SK-N-SH (cell line): ENCODE measurements around the gene ZNF548. TPM values are rescaled to one million over a fixed set of nuclear protein-coding genes. Genes with fewer than 3 reads are reported as not detected.
A peak's percentile ranks its signal among the peaks of the same experiment; 100 is the strongest.

ENCODE experiments used
- CTCF ChIA-PET: fragments of 300-600, 350-600 bp; formaldehyde crosslinking; extraction: SDS; loops from one replicate; lab custom pipeline; 2021; lab: Yijun Ruan, JAX
- POLR2A ChIA-PET: fragments of 350-600 bp; sonication (Branson Sonifier 250); formaldehyde crosslinking; extraction: SDS; loops from one replicate; lab custom pipeline; 2020; ENCODE audit warnings: antibody characterized with exemption, inconsistent platforms; lab: Yijun Ruan, JAX
- DNase-seq: peaks from one replicate; pipeline ENCODE4 v3.0.0; 2012
- H2AFZ ChIP-seq: fragments of 200-600 bp; sonication (generic); 2 replicates; pipeline ENCODE4 v1.8.1; 2016; ENCODE audit warnings: antibody characterized with exemption, mild to moderate bottlenecking, low read depth
- H3F3A ChIP-seq: fragments of 200-600 bp; sonication (generic); replicated peaks from 2 replicates; pipeline ENCODE3; 2016; ENCODE audit warnings: antibody characterized with exemption, mild to moderate bottlenecking; ENCODE audit not compliant: insufficient read depth
- H3K27ac ChIP-seq, 2 experiments: fragments of 200-500 bp in 1 of 2; fragments of 200-600 bp in 1 of 2; sonication (Bioruptor generic) in 1 of 2; sonication (generic), shearing (Covaris generic) in 1 of 2; 2 replicates each; pipeline versions ENCODE4 v1.5.1 to v1.6.1; 2014 to 2016; ENCODE audit warnings: low read depth in 2 of 2, inconsistent platforms in 1 of 2, low read length in 1 of 2, mild to moderate bottlenecking in 1 of 2, mixed read lengths in 1 of 2
- H3K27me3 ChIP-seq: fragments of 200-600 bp; sonication (generic), shearing (Covaris generic); 2 replicates; pipeline ENCODE4 v1.6.1; 2016; ENCODE audit warnings: mixed run types; ENCODE audit not compliant: insufficient read depth
- H3K36me3 ChIP-seq, 2 experiments: fragments of 200-500 bp in 1 of 2; fragments of 200-600 bp in 1 of 2; sonication (Bioruptor generic) in 1 of 2; sonication (generic) in 1 of 2; replicated peaks in 1 of 2; 2 replicates each; pipeline versions ENCODE3 to v1.5.1; 2014 to 2016; ENCODE audit warnings: low read length in 1 of 2, mild to moderate bottlenecking in 1 of 2; ENCODE audit not compliant: insufficient read depth in 2 of 2, control insufficient read depth in 1 of 2
- H3K4me1 ChIP-seq, 2 experiments: fragments of 200-500 bp in 1 of 2; fragments of 200-600 bp in 1 of 2; sonication (Bioruptor generic) in 1 of 2; sonication (generic), shearing (Covaris generic) in 1 of 2; 2 replicates each; pipeline versions ENCODE4 v1.5.1 to v1.6.1; 2014 to 2016; ENCODE audit warnings: low read depth in 1 of 2, low read length in 1 of 2, mixed run types in 1 of 2; ENCODE audit not compliant: insufficient read depth in 2 of 2, control insufficient read depth in 1 of 2
- H3K4me2 ChIP-seq: fragments of 200-600 bp; sonication (generic), shearing (Covaris generic); 2 replicates; pipeline ENCODE4 v1.6.1; 2017; ENCODE audit warnings: mixed run types
- H3K4me3 ChIP-seq, 2 experiments: fragments of 200-500 bp in 1 of 2; fragments of 200-600 bp in 1 of 2; sonication (Bioruptor generic) in 1 of 2; sonication (generic), shearing (Covaris generic) in 1 of 2; 2 replicates each; pipeline versions ENCODE4 v1.5.1 to v1.8.1; 2014 to 2016; ENCODE audit warnings: low read depth in 2 of 2, inconsistent platforms in 1 of 2, low read length in 1 of 2, mild to moderate bottlenecking in 1 of 2, mixed read lengths in 1 of 2, moderate library complexity in 1 of 2
- H3K79me2 ChIP-seq: fragments of 200-600 bp; sonication (generic); 2 replicates; pipeline ENCODE4 v1.8.1; 2017; ENCODE audit warnings: mild to moderate bottlenecking; ENCODE audit not compliant: insufficient read depth
- H3K9ac ChIP-seq: fragments of 200-600 bp; sonication (generic); 2 replicates; pipeline ENCODE4 v1.6.1; 2017; ENCODE audit warnings: mixed run types
- H3K9me2 ChIP-seq: fragments of 200-600 bp; sonication (generic); 2 replicates; pipeline ENCODE4 v1.6.1; 2017; ENCODE audit warnings: mixed run types
- H3K9me3 ChIP-seq: fragments of 200-600 bp; sonication (generic); 2 replicates; pipeline ENCODE4 v1.6.1; 2017; ENCODE audit warnings: mixed run types, mild to moderate bottlenecking, moderate library complexity
- H4K20me1 ChIP-seq: fragments of 200-600 bp; sonication (generic); 2 replicates; pipeline ENCODE4 v1.6.1; 2017; ENCODE audit warnings: mild to moderate bottlenecking, mixed run types; ENCODE audit not compliant: insufficient read depth
- CHD2 ChIP-seq: fragments of 150-350 bp; IDR thresholded peaks from 2 replicates; pipeline ENCODE4 v1.6.1; 2018; ENCODE audit warnings: low read length; ENCODE audit not compliant: partially characterized antibody
- CTCF ChIP-seq: fragments of 200-600 bp; sonication (generic); IDR thresholded peaks from 2 replicates; pipeline ENCODE4 v1.6.1; 2017; ENCODE audit warnings: antibody characterized with exemption, mild to moderate bottlenecking, moderate library complexity
- ELF1 ChIP-seq: IDR thresholded peaks from 2 replicates; pipeline ENCODE4 v1.4.0; 2012
- FOSL2 ChIP-seq: IDR thresholded peaks from 2 replicates; pipeline ENCODE4 v1.4.0; 2012; ENCODE audit warnings: low read depth, mild to moderate bottlenecking, moderate library complexity, borderline replicate concordance
- FOXJ3 ChIP-seq: sonication (generic); formaldehyde crosslinking; IDR thresholded peaks from 2 replicates; pipeline ENCODE4 v1.5.1; 2020; ENCODE audit warnings: mild to moderate bottlenecking, missing genetic modification reagents
- FOXM1 ChIP-seq: IDR thresholded peaks from 2 replicates; pipeline ENCODE4 v1.4.0; 2012; ENCODE audit warnings: low read depth, mild to moderate bottlenecking
- GABPA ChIP-seq: IDR thresholded peaks from 2 replicates; pipeline ENCODE4 v1.4.0; 2012; ENCODE audit warnings: low read depth, mild to moderate bottlenecking
- GATA2 ChIP-seq: sonication (generic); formaldehyde crosslinking; IDR thresholded peaks from 2 replicates; pipeline ENCODE4 v1.5.0; 2020; ENCODE audit warnings: mild to moderate bottlenecking, missing genetic modification reagents
- IRF3 ChIP-seq: fragments of 150-350 bp; IDR thresholded peaks from 2 replicates; pipeline ENCODE4 v1.6.1; 2016; ENCODE audit warnings: mild to moderate bottlenecking, low read depth, low read length
- JUND ChIP-seq: IDR thresholded peaks from 2 replicates; pipeline ENCODE4 v1.4.0; 2012
- MAX ChIP-seq: IDR thresholded peaks from 2 replicates; pipeline ENCODE4 v1.4.0; 2012; ENCODE audit warnings: low read depth
- MEF2A ChIP-seq: IDR thresholded peaks from 2 replicates; pipeline ENCODE4 v1.4.0; 2012; ENCODE audit warnings: low read depth, borderline replicate concordance
- MXI1 ChIP-seq: IDR thresholded peaks from 2 replicates; pipeline ENCODE4 v1.6.1; 2012; ENCODE audit warnings: mild to moderate bottlenecking, low read depth, low read length, improper control_type of control experiment
- NFIC ChIP-seq: IDR thresholded peaks from 2 replicates; pipeline ENCODE4 v1.4.0; 2012; ENCODE audit warnings: borderline replicate concordance
- NRF1 ChIP-seq: IDR thresholded peaks from 2 replicates; pipeline ENCODE4 v1.6.1; 2012; ENCODE audit warnings: low read depth, mild to moderate bottlenecking, low read length
- PBX3 ChIP-seq: IDR thresholded peaks from 2 replicates; pipeline ENCODE4; 2012
- RCOR1 ChIP-seq: fragments of 150-350 bp; IDR thresholded peaks from 2 replicates; pipeline ENCODE4 v1.6.1; 2017; ENCODE audit warnings: antibody characterized with exemption, low read length
- RFX5 ChIP-seq: IDR thresholded peaks from 2 replicates; pipeline ENCODE4 v1.6.1; 2012; ENCODE audit warnings: mild to moderate bottlenecking, improper control_type of control experiment, low read length
- SIN3A ChIP-seq: IDR thresholded peaks from 2 replicates; pipeline ENCODE4 v1.6.1; 2012; ENCODE audit warnings: low read depth, mild to moderate bottlenecking, low read length, moderate library complexity, borderline replicate concordance
- SMC3 ChIP-seq: IDR thresholded peaks from 2 replicates; pipeline ENCODE4 v1.6.1; 2012; ENCODE audit warnings: low read depth, low read length, improper control_type of control experiment
- TAF1 ChIP-seq: IDR thresholded peaks from 2 replicates; pipeline ENCODE4 v1.6.1; 2012; ENCODE audit warnings: low read depth, mild to moderate bottlenecking, low read length, moderate library complexity, borderline replicate concordance
- TCF12 ChIP-seq: IDR thresholded peaks from 2 replicates; pipeline ENCODE4 v1.4.0; 2012
- USF1 ChIP-seq: IDR thresholded peaks from 2 replicates; pipeline ENCODE4 v1.4.0; 2012; ENCODE audit warnings: low read depth, borderline replicate concordance
- ZBTB33 ChIP-seq: IDR thresholded peaks from 2 replicates; pipeline ENCODE4 v1.4.0; 2012; ENCODE audit warnings: low read depth, borderline replicate concordance
- WGBS: methylation state at CpG from one replicate; pipeline ENCODE4 v1.1.6; 2017; ENCODE audit warnings: low lambda C conversion rate; 5-methylcytosine and 5-hydroxymethylcytosine counted together
- polyA plus RNA-seq, 3 experiments: library from polyadenylated mRNA; depleted of rRNA; stranded (reverse); fragments of >200 nt; gene quantifications; 2 replicates each; pipeline ENCODE4 v1.2.3, GENCODE V29; 2012
- TF ChIP-seq, protein P1 (sequence below): fragments of 150-350 bp; IDR thresholded peaks from 2 replicates; pipeline ENCODE4 v1.6.1; 2017; ENCODE audit warnings: antibody characterized with exemption, low read length, low read depth, borderline replicate concordance

The ZNF548 gene
- polyA plus RNA-seq, 1 of the 3 experiments (the other 2 are of a cell fraction): 6.8 TPM

DNA sequence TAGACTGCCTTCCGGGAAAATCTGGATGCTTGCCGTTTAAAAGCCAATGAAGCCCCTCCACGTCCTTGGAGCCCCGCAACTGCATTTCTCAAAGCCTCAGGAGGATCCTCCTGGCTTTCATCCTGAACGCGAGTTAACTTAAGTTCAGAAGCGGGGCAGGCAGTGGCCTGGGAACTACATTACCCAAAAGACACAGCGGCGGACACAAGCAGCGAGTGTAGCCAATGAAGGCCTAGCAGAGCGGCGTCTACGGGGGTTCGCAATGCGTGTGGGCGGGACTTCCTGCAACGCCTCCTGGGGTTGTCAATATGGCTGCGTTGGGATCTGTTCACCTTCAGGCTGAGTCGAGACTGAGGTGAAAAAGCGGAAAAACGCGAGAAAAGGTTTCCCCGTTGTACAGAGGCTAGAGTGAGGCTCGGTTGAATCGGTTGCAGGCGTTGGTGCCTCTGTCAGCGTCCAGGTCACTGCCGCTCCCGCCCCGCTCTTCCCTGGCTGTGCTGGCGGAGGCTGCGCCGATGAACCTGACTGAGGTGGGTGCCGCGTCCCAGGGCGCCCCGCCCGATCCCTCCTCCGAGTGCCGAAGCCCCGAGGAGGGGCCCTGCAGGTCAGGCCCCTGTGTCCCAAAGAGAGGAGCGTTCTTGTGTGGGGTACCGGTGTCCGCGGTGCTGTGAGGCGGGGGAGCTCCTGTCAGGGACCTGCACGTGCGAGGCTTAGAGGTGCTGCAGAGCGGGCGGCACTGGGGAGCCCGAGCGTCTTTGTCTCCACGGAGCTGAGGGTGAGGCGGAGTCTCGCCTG is 21.4 kb downstream of the ZNF548 start, which contains the start of gene ZNF17:
ZNF17 (plus strand) TSS at position 285 of the 795 bp plus-strand sequence. CDS start 2,455 bp downstream, outside the sequence.
- no peaks in the 10 kb centered on the region for H3F3A ChIP-seq
- peak within 1 kb of the TSS; percentile 98 for H3K4me2 ChIP-seq
- peaks cover 40% of the 10 kb centered on the region for H3K79me2 ChIP-seq
- H3K9me2 ChIP-seq: no peaks in the 10 kb centered on the region
- POLR2A ChIA-PET: interaction anchor here (0.6 kb wide), 1 partner anchor 26 kb away, joined by 3 read pairs; no protein-coding TSS in a partner anchor
- H3K9ac ChIP-seq: peak within 1 kb of the TSS; percentile 75
- no peaks in the 10 kb centered on the region for H3K27me3 ChIP-seq
- no peaks in the 10 kb centered on the region for H4K20me1 ChIP-seq
- peak; percentile 93 for DNase-seq
- H3K9me3 ChIP-seq: no peaks in the 10 kb centered on the region
- 1% methylated on average over 36 of the region's 55 CpGs for WGBS
- peaks cover 6 to 11% of the 10 kb centered on the region in 2 experiments for H3K36me3 ChIP-seq
- CTCF ChIA-PET: interaction anchor here (1.0 to 1.2 kb wide), 2 partner anchors 59 to 744 kb away, joined by 3 read pairs; no protein-coding TSS in a partner anchor
- peak within 1 kb of the TSS; percentile 74 for H2AFZ ChIP-seq
- H3K4me1 ChIP-seq: peaks cover 0 to 14% of the 10 kb centered on the region in 2 experiments; a peak in 1 of 4 replicates
- peak within 1 kb of the TSS; percentile 73 to 91 for H3K4me3 ChIP-seq
- peak within 1 kb of the TSS in 1 of 2 experiments; percentile 51; a peak in 2 of 4 replicates for H3K27ac ChIP-seq
- peak; percentile 84 for TF ChIP-seq MXI1
- no peak for TF ChIP-seq SIN3A
- TF ChIP-seq CHD2: peak; percentile 93
- 0 out of 2 replicates have a peak, but pooled peaks have one; percentile 17 for TF ChIP-seq MAX
- TF ChIP-seq IRF3: peak; percentile 59; the same call in 1 of the 2 replicates
- no peak for TF ChIP-seq GATA2
- no peak for TF ChIP-seq CTCF
- no peak for TF ChIP-seq NFIC
- TF ChIP-seq MEF2A: no peak
- no peak for TF ChIP-seq RCOR1
- peak; percentile 43; the same call in 1 of the 2 replicates for TF ChIP-seq ELF1
- peak; percentile 70; the same call in 1 of the 2 replicates for TF ChIP-seq TAF1
- peak; percentile 94 for TF ChIP-seq GABPA
- peak; percentile 99 for TF ChIP-seq PBX3
- TF ChIP-seq SMC3: no peak
- TF ChIP-seq JUND: no peak
- no peak for TF ChIP-seq FOSL2
- TF ChIP-seq NRF1: no peak
- TF ChIP-seq ZBTB33: peak; percentile 64; the same call in 1 of the 2 replicates
- peak; percentile 26; the same call in 1 of the 2 replicates for TF ChIP-seq USF1
- no peak for TF ChIP-seq TCF12
- TF ChIP-seq, protein P1, sequence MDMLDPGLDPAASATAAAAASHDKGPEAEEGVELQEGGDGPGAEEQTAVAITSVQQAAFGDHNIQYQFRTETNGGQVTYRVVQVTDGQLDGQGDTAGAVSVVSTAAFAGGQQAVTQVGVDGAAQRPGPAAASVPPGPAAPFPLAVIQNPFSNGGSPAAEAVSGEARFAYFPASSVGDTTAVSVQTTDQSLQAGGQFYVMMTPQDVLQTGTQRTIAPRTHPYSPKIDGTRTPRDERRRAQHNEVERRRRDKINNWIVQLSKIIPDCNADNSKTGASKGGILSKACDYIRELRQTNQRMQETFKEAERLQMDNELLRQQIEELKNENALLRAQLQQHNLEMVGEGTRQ: no peak
- TF ChIP-seq FOXM1: no peak
- TF ChIP-seq FOXJ3: no peak
- TF ChIP-seq RFX5: no peak
